Ovary (tissue), 9 donors: ENCODE measurements around the gene GNE. TPM values are rescaled to one million over a fixed set of nuclear protein-coding genes. Genes with fewer than 3 reads are reported as not detected.

Experiments
- DNase-seq, 5 donors: peaks; one replicate each; pipeline ENCODE4 v3.0.0-alpha.2; 2019 to 2020
- H3K27ac ChIP-seq, 2 donors: fragments of 200-600 bp; one replicate each; pipeline versions ENCODE4 v1.5.1 to v1.8.0; 2019 to 2022
- H3K27me3 ChIP-seq: fragments of 200-600 bp; one replicate; pipeline ENCODE4 v1.8.0; 2022
- H3K36me3 ChIP-seq: fragments of 200-600 bp; sonication (generic); one replicate; pipeline ENCODE4 v1.5.1; 2019
- H3K4me1 ChIP-seq: one replicate; pipeline ENCODE4 v1.8.1; 2013; ENCODE audit warnings: mild to moderate bottlenecking, moderate library complexity; ENCODE audit not compliant: insufficient read depth
- H3K4me3 ChIP-seq: fragments of 200-600 bp; sonication (generic); one replicate; pipeline ENCODE4 v1.5.1; 2017
- H3K9me3 ChIP-seq, 2 donors: fragments of 200-600 bp in 1 of 2; sonication (generic) in 1 of 2; one replicate each; pipeline versions ENCODE4 v1.5.1 to v1.8.1; 2013 to 2019; ENCODE audit warnings: mild to moderate bottlenecking in 1 of 2, moderate library complexity in 1 of 2
- CTCF ChIP-seq, 3 donors: fragments of 450-650 bp in 2 of 3; fragments of 200-600 bp in 1 of 3; IDR thresholded peaks; one replicate each; pipeline versions ENCODE4 v1.5.1 to v1.8.0; 2016 to 2022; ENCODE audit warnings: antibody characterized with exemption in 3 of 3, mild to moderate bottlenecking in 1 of 3
- EP300 ChIP-seq: sonication (generic); formaldehyde crosslinking; IDR thresholded peaks from one replicate; pipeline ENCODE4 v1.6.1; 2017; ENCODE audit warnings: antibody characterized with exemption
- POLR2A ChIP-seq: fragments of 450-650 bp; IDR thresholded peaks from one replicate; pipeline ENCODE4 v1.6.1; 2017; ENCODE audit warnings: antibody characterized with exemption, mild to moderate bottlenecking, moderate library complexity
- WGBS, 3 donors: extraction: QIAGEN DNeasy Blood & Tissue Kit in 1 of 3; methylation state at CpG; one replicate each; pipeline versions ENCODE4 v1.1.5 to v1.1.7; 2013 to 2017; 5-methylcytosine and 5-hydroxymethylcytosine counted together
- intact Hi-C, 4 donors: fragments of 100-400 bp; cut with DNase I; formaldehyde crosslinking; loops; one replicate each; pipeline versions ENCODE4 v1.11.0 to v1.15.1; 2022 to 2023
- polyA plus RNA-seq, 2 donors: library from polyadenylated mRNA; stranded (reverse); fragments of 200-250 nt in 1 of 2; fragments of 350-450 nt in 1 of 2; fragmentation: Illumina TruSeq in 1 of 2; extraction: RNeasy Lipid Tissue Mini Kit (QIAGEN cat#74804) in 1 of 2; gene quantifications; one replicate each; pipeline ENCODE4 v1.2.3, GENCODE V29; 2013 to 2014
- total RNA-seq, 7 donors: library from RNA; depleted of rRNA in 2 of 7; stranded (reverse); fragments of >200 nt in 2 of 7; fragmentation: NEBNext Ultra II Directional in 3 of 7; extraction: Animal tissue kit (Norgen Biotek cat#: 25700) in 3 of 7; gene quantifications; one replicate each; pipeline versions ENCODE4 v1.1.0 to v1.2.4, GENCODE V29; 2016 to 2023
- donor health status: DM: no; HTN: no; CAD: no; lungs with moderate emphysema.
- donor health status: DM: no; HTN: no; CAD: no.
- donor health status: Bipolar disorder and iron deficiency.
- donor health status: DM: yes; HTN: yes; CAD: no.
- donor health status: DM: no; HTN: no; CAD: no.
- donor health status: DM: yes; HTN: yes; CAD: no.

The GNE gene
- total and polyA plus RNA-seq, 9 donors = 13.0 to 34.1 (median 22.9) TPM

GRCh38 chr9:36207546-36208012 lies 50.7 kb downstream of the GNE start:
- Histone ChIP-seq H3K36me3 (no peaks in the 10 kb centered on the region), H3K4me3 (no peak overlapping the region), H3K27me3 (no peaks in the 10 kb centered on the region), H3K27ac (peak overlapping the region in 1 of 2 donors; percentile 45), H3K9me3 (no peaks in the 10 kb centered on the region), H3K4me1 (peaks cover 24% of the 10 kb centered on the region)
- no peak for TF ChIP-seq CTCF (IDR thresholded peaks at IDR 0.05)
- no peak for TF ChIP-seq POLR2A
- no peak for TF ChIP-seq EP300
- intact Hi-C loops = no loop called here
- no peak for DNase-seq
- WGBS, 3 donors = 0 to 17% (median 0%) methylated on average over 1 of the region's 1 CpG

- H3K9me3 ChIP-seq = no peaks in the 10 kb centered on the region
Measured at GRCh38 chr9:36207016-36207415, 51.2 kb downstream of the GNE start.

GRCh38 chr9:36204906-36205547 lies 53.2 kb downstream of the GNE start:
- Histone ChIP-seq H3K27ac (no peak overlapping the region), H3K4me3 (no peak overlapping the region), H3K27me3 (no peaks in the 10 kb centered on the region), H3K9me3 (no peaks in the 10 kb centered on the region), H3K4me1 (peaks cover 14% of the 10 kb centered on the region), H3K36me3 (no peaks in the 10 kb centered on the region)
- intact Hi-C loops = no loop called here
- DNase-seq = no peak
- no peak for TF ChIP-seq EP300
- TF ChIP-seq POLR2A = no peak
- no peak for TF ChIP-seq CTCF (IDR thresholded peaks at IDR 0.05)
- 81 to 88% (median 84%) methylated on average over 11 of the region's 11 CpGs for WGBS, 3 donors

More at GRCh38 chr9:36207016-36207415, 51.2 kb downstream of the GNE start:
- DNase-seq = no peak
- intact Hi-C loops = no loop called here
- TF ChIP-seq EP300 (no peak), CTCF (IDR thresholded peaks at IDR 0.05) (no peak), POLR2A (no peak)
- Histone ChIP-seq H3K4me1 (peaks cover 24% of the 10 kb centered on the region), H3K4me3 (no peak overlapping the region), H3K27me3 (no peaks in the 10 kb centered on the region), H3K27ac (no peak overlapping the region), H3K36me3 (no peaks in the 10 kb centered on the region)
- WGBS, 3 donors = 71 to 78% (median 78%) methylated on average over 4 of the region's 4 CpGs

GRCh38 chr9:36194326-36195000 lies 63.8 kb downstream of the GNE start:
- Histone ChIP-seq H3K27ac (no peak overlapping the region), H3K4me1 (peaks cover 16% of the 10 kb centered on the region)

More at GRCh38 chr9:36194326-36195000, 63.8 kb downstream of the GNE start:
- no peaks in the 10 kb centered on the region for H3K27me3 ChIP-seq
- TF ChIP-seq EP300 = no peak
- TF ChIP-seq POLR2A = no peak
- no peak for TF ChIP-seq CTCF (IDR thresholded peaks at IDR 0.05)
- WGBS, 3 donors = 21 to 30% (median 24%) methylated on average over 4 of the region's 4 CpGs
- intact Hi-C loops = loop anchor here in 1 of 4 donors (10.0 kb wide), 1 partner anchor 130 kb away; no protein-coding TSS in a partner anchor
- no peak for DNase-seq
- no peaks in the 10 kb centered on the region for H3K36me3 ChIP-seq
- no peak overlapping the region for H3K4me3 ChIP-seq
- H3K9me3 ChIP-seq = no peaks in the 10 kb centered on the region
